Esophagus squamous epithelium (tissue), 4 donors: ENCODE measurements around the gene GGNBP2.

Experiments used
- POLR2A ChIP-seq, 4 donors: fragments of 450-650 bp; IDR thresholded peaks; one replicate each; pipeline ENCODE4 v1.6.1; 2017; ENCODE audit warnings: antibody characterized with exemption in 4 of 4, mild to moderate bottlenecking in 4 of 4, moderate library complexity in 3 of 4
- TF ChIP-seq, protein P1 (sequence below), 6 experiments: fragments of 450-650 bp in 4 of 6; fragments of 200-600 bp in 2 of 6; sonication (generic) in 2 of 6; IDR thresholded peaks; one replicate each; pipeline ENCODE4 v1.5.1; 2016 to 2019; ENCODE audit warnings: antibody characterized with exemption in 6 of 6, mild to moderate bottlenecking in 4 of 6, moderate library complexity in 4 of 6

DNA sequence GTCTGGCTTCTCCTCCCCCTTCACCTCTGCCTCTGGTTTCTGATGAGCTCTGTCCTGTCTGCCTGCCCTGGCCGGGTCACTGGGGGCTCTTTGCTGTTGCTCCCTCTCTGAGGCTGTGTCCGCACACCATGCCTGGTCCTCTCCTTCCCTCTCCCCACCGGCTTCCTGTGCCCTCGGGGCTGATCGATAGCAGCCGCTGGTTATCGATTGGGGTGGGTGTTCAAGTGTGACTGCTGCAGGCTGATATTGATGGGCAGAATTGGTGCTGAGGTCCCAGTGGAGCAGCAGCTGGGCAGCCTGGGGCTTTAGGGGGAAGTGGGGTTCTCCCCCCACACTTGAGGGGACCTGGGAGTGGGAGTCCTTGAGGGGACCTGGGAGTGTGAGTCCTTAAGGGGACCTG, 73.1 kb downstream of the GGNBP2 start:
- no peak for TF ChIP-seq POLR2A (IDR thresholded peaks at IDR 0.05)
- TF ChIP-seq, protein P1, sequence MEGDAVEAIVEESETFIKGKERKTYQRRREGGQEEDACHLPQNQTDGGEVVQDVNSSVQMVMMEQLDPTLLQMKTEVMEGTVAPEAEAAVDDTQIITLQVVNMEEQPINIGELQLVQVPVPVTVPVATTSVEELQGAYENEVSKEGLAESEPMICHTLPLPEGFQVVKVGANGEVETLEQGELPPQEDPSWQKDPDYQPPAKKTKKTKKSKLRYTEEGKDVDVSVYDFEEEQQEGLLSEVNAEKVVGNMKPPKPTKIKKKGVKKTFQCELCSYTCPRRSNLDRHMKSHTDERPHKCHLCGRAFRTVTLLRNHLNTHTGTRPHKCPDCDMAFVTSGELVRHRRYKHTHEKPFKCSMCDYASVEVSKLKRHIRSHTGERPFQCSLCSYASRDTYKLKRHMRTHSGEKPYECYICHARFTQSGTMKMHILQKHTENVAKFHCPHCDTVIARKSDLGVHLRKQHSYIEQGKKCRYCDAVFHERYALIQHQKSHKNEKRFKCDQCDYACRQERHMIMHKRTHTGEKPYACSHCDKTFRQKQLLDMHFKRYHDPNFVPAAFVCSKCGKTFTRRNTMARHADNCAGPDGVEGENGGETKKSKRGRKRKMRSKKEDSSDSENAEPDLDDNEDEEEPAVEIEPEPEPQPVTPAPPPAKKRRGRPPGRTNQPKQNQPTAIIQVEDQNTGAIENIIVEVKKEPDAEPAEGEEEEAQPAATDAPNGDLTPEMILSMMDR (IDR thresholded peaks at IDR 0.05): no peak
